Cardiac muscle cell (in vitro differentiated cells and primary cell): ENCODE data around the gene BCAS3. TPM values are rescaled to one million over a fixed set of nuclear protein-coding genes. Genes with fewer than 3 reads are reported as not detected.

Source experiments
- DNase-seq, 2 donors: peaks; one replicate each; pipeline versions ENCODE4 v3.0.0 to v3.0.0-alpha.2; 2010 to 2017; ENCODE audit warnings: low read depth in 1 of 2, low spot score in 1 of 2
- H3K27ac ChIP-seq: fragments of 200-600 bp; sonication (generic); 2 replicates; pipeline ENCODE4 v1.5.1; 2016
- H3K27me3 ChIP-seq: fragments of 200-600 bp; sonication (generic); 2 replicates; pipeline ENCODE4 v1.6.0; 2016; ENCODE audit warnings: control low read depth
- H3K36me3 ChIP-seq: fragments of 200-600 bp; sonication (generic); 2 replicates; pipeline ENCODE4 v1.5.1; 2016; ENCODE audit warnings: control low read depth
- H3K4me1 ChIP-seq: fragments of 200-600 bp; sonication (generic); 2 replicates; pipeline ENCODE4 v1.8.1; 2017; ENCODE audit warnings: low read depth, mild to moderate bottlenecking, mixed run types
- H3K4me3 ChIP-seq: fragments of 200-600 bp; sonication (generic); 2 replicates; pipeline ENCODE4 v1.5.1; 2016; ENCODE audit warnings: mild to moderate bottlenecking
- H3K9me3 ChIP-seq: fragments of 200-600 bp; sonication (generic); 2 replicates; pipeline ENCODE4 v1.5.1; 2017; ENCODE audit warnings: low read depth, mild to moderate bottlenecking, control low read depth
- polyA plus RNA-seq: library from polyadenylated mRNA; unstranded; fragments of >200 nt; fragmentation: Nextera tagmentation; extraction: Ambion mirVana; gene quantifications from 2 replicates; pipeline ENCODE4 v1.2.1, GENCODE V29; 2016
- total RNA-seq: library from RNA; depleted of rRNA; stranded (reverse); fragments of >200 nt; gene quantifications from 2 replicates; pipeline ENCODE4 v1.2.3, GENCODE V29; 2016
- TF ChIP-seq, protein P1 (sequence below): IDR thresholded peaks from 2 replicates; pipeline ENCODE4 v1.5.1; 2012; ENCODE audit warnings: low read depth, mild to moderate bottlenecking, low read length

The BCAS3 gene
- total and polyA plus RNA-seq, 2 experiments from 2014 or later, result 36.5 to 39.6 TPM

DNA sequence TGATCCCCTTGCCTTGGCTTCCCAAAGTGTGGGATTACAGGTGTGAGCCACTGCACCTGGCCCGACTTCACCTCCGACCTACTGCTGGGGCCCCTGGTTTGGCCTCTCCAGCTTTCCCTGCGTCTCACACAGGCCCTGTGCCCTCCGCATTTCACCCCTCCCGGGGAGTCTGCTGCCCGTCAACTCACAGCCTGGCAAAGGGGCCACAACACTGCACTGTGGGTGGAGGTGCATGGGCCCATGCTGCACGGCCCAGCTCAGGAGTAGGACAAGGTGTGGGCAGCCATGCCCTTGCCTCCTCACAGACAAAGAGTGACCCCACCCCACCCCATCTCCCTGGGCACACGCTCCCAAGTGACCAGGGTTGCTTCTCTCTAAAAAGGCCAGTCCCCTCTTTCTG, 709.4 kb downstream of the BCAS3 start:
- TF ChIP-seq, protein P1, sequence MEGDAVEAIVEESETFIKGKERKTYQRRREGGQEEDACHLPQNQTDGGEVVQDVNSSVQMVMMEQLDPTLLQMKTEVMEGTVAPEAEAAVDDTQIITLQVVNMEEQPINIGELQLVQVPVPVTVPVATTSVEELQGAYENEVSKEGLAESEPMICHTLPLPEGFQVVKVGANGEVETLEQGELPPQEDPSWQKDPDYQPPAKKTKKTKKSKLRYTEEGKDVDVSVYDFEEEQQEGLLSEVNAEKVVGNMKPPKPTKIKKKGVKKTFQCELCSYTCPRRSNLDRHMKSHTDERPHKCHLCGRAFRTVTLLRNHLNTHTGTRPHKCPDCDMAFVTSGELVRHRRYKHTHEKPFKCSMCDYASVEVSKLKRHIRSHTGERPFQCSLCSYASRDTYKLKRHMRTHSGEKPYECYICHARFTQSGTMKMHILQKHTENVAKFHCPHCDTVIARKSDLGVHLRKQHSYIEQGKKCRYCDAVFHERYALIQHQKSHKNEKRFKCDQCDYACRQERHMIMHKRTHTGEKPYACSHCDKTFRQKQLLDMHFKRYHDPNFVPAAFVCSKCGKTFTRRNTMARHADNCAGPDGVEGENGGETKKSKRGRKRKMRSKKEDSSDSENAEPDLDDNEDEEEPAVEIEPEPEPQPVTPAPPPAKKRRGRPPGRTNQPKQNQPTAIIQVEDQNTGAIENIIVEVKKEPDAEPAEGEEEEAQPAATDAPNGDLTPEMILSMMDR, result no peak
- no peak overlapping the region for H3K4me3 ChIP-seq
- H3K9me3 ChIP-seq, result no peaks in the 10 kb centered on the region
- no peak overlapping the region for H3K27ac ChIP-seq
- no peaks in the 10 kb centered on the region for H3K27me3 ChIP-seq
- H3K4me1 ChIP-seq, result peaks cover 40% of the 10 kb centered on the region
- DNase-seq, result no peak
- no peaks in the 10 kb centered on the region for H3K36me3 ChIP-seq

DNA sequence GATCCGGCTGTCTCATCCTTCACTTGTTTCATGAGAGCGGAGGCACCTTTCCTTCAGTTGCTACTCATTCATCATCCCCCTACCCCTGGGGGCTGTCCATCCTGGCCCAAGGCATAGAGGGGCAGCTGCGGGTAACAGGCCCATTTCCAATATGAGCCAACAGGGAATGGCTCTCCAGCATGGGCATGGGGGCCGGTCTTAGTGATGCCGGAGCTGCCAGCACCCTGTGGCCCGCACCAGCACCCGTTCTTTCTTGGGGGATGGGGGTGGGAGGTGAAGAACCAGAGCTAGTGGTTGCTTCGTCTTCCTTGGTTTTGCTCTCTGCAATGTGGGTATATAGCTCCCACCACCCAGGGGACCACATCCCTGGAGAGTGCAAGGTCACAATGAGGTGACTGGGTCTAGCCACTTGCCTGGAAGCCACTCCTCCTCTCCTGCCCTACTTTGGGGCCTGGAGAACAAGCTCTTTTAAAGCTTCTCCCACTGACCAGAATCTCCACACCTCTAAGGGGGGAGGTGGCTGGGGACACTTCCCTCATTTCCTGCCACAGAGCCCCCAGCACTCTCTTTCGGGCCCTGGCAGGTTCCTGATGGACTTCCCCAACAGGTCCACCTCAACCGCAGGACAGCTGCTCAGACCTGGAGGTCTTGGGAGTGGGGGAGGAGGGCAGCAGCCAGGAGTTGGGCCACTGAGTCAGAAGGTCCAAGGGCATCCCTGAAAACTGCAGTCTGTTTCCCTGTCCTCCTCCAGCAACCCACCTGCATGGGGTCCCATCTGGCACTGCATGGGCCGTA, 710.1 kb downstream of the BCAS3 start:
- Histone ChIP-seq H3K9me3 (no peaks in the 10 kb centered on the region), H3K27me3 (no peaks in the 10 kb centered on the region), H3K4me1 (peaks cover 40% of the 10 kb centered on the region), H3K4me3 (no peak overlapping the region), H3K36me3 (no peaks in the 10 kb centered on the region), H3K27ac (no peak overlapping the region)
- TF ChIP-seq, protein P1, result no peak
- DNase-seq, result no peak

DNA sequence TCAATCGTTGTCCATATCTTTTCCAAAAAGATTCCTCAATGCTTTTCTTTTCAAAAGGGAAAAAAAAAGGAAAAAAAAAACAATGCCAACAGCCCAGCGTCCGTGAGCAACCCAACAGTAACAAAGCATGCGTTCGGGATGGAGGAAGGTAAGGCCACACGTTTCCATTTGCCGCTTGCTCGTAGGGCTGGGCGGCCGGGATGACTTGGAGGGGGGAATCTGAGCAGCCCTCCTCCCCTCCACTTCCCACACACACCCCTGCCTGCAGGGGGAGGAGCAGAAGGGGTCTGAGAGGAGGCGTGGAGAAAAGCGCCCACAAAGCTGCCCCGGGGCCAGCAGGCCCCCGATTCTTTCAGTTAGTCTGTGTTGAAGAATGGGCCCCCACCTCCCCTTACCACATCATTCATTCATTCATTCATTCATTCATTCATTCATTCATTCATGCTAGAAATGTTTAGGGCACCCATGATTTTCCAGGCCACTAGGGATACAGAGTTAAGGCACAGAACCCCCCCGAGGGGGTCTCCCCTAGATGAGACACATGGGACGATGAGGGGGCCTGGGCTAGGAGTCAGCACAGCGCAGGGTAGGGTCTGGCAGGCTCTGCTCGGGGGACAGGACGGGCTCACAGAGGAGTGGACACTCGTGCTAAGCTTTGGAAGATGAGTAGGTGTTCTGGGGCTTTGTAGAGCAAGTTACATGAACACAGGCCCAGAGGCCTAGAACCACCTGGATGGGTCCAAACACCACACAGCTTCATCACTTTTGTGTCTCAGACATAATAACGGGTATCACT, 711.1 kb downstream of the BCAS3 start:
- TF ChIP-seq, protein P1, result no peak
- Histone ChIP-seq H3K27me3 (no peaks in the 10 kb centered on the region), H3K4me3 (no peak overlapping the region), H3K4me1 (peaks cover 43% of the 10 kb centered on the region), H3K27ac (no peak overlapping the region), H3K36me3 (no peaks in the 10 kb centered on the region), H3K9me3 (no peaks in the 10 kb centered on the region)
- DNase-seq, result no peak

DNA sequence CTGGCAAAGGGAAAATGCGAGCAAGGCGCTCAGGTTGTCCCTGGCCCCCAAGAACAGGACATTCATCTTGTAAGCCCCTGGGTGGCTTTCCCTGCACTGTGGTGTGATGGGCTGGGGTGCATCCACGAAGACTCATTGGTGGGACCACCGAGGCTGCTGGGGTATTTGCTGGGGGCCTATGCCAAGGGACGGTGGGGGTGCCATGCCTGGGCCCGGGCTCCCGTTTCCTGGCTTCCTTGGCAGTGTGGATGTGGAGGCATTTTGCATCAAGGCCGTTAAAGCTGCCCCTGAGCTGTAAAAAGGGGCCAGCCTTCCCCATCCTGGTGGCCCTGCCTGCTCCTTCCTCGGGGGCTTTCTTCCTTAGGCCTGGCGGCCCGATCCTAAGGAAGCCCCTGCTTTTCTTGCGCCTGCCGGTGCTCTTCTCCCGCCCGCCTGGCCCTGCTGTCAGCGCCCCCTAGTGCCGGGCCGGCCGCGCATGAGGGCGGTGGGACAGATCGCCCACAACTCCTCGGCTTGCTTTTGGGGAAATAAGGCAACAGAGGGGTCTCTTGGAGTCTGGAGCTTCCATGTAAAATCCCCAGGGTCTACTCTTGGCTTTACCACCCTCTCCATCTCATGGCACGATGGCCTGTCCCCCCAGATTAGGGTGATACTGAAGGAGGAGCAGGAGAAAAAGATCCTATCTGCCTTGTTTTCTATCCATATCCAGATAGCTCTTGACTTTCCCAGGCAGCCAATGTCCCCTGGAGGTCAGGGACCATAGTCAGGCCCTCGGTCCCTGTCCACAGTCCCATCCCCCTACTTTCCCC, 712.2 kb downstream of the BCAS3 start:
- Histone ChIP-seq H3K36me3 (no peaks in the 10 kb centered on the region), H3K9me3 (no peaks in the 10 kb centered on the region), H3K27ac (peak overlapping the region; percentile 34), H3K4me1 (peaks cover 45% of the 10 kb centered on the region), H3K4me3 (no peak overlapping the region), H3K27me3 (no peaks in the 10 kb centered on the region)
- TF ChIP-seq, protein P1, result peak; percentile 97
- peak; percentile 65 to 70 for DNase-seq

DNA sequence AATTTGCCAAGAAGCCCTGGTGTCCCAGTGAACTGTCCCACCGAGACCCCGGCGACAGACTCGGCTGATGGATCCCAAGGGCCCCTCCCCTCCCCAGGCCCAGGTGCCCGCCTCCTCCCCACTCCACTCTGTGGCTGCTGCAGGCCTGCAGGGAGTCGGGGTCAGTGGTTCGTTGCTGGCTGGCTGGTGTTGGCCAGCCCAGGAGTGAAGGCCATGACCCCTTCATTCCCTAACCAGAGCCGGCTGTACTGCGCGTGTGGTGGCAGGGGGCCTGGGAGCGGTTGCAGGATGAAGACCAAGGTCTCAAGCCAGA, 712.8 kb downstream of the BCAS3 start:
- TF ChIP-seq, protein P1, result no peak
- H3K9me3 ChIP-seq, result no peaks in the 10 kb centered on the region
- H3K27me3 ChIP-seq, result no peaks in the 10 kb centered on the region
- no peak for DNase-seq
- no peaks in the 10 kb centered on the region for H3K36me3 ChIP-seq
- no peak overlapping the region for H3K4me3 ChIP-seq
- peak overlapping the region; percentile 34 for H3K27ac ChIP-seq
- peaks cover 44% of the 10 kb centered on the region for H3K4me1 ChIP-seq
